IPS DF 19.7 (cell line): ENCODE data around the gene XAB2.

ENCODE experiments used
- DNase-seq: peaks from one replicate; pipeline ENCODE4 v3.0.0-alpha.2; 2013; ENCODE audit warnings: low read depth, low spot score

XAB2 gene

GRCh38 chr19:7629347-7630054, at the start of gene XAB2, which contains the start of gene PET100:
XAB2 (minus strand) TSS chr19:7629545; CDS start chr19:7629527, 18 bp downstream.
PET100 (plus strand) TSS chr19:7629793; CDS start chr19:7629834, 41 bp downstream.
- DNase-seq, result peak; percentile 97

DNA sequence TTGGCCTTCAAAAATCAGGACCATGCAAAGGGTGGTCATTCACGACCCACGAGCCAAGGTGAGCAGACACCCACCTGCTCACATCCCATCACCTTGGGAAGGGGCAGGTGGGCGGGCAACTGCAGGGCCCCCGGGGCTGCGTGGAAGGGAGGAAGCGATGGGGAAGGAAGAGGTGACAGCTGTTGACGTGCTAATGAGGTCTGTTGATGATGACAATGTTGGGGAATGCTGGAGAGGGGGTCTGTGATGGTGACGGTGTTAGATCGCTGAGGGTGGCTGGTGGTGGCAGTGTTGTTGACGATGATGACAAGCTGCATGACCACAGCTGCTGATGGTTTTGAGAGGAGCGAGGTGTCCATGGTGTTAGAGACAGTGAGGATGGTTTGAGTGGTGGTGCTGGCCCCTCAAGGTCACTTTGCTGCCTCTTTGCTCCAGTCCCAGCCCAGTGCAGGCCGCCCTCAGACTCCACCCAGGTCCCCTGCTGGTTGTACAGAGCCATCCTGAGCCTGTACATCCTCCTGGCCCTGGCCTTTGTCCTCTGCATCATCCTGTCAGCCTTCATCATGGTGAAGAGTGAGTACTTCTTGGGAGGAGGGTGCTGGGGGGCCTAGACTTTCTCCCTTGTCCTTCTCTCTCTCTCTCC, 48.4 kb upstream of the XAB2 start:
- no peak for DNase-seq

GRCh38 chr19:7676854-7677253, 47.5 kb upstream of the XAB2 start, which contains the start of gene MCEMP1:
MCEMP1 (plus strand) TSS chr19:7677090; CDS start chr19:7677121, 31 bp downstream.
- no peak for DNase-seq

DNA sequence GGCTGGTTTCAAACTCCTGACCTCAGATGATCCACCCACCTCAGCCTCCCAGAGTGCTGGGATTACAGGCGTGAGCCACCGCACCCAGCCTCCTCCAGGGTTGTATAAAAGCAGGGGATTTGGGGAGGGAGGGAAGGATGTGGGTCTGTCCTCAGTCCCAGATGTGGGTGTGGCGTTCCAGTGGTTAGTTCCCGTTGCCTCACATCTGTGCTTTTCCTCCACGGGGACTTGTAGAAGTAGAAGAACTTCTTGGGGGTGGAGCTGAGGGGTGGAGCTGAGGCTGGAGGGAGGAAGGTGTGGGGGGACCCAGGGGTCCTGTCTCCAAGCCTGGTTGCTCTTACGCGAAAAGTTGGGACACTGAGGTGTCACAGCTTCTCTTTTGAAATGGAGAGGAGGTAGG, 47.0 kb upstream of the XAB2 start:
- DNase-seq, result no peak

GRCh38 chr19:7674010-7675005, 45.0 kb upstream of the XAB2 start:
- no peak for DNase-seq

- no peak for DNase-seq
These were observed 43.2 kb upstream of the XAB2 start for GRCh38 chr19:7672522-7672921.

DNA sequence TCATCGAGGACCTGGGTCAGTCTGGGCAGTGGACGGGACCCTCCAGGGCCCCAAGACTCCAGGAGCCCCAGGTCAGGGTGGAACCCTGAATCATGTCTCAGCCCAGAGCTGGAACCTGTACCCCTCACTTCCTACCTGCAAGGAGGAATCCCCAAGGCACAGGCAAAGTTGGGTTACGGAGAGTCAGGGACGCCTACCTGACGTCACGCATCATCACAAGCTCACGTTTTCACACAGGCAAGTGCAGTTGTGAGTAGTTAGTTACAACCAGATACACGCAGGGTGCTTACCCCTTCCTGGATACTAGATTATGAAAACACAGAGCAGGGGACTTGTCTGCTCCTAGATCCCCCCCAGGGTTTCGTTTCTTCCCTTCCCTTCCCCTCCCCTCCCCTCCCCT, 41.4 kb upstream of the XAB2 start:
- DNase-seq, result no peak

- DNase-seq, result no peak
These were observed 40.9 kb upstream of the XAB2 start for GRCh38 chr19:7670150-7670783.

DNA sequence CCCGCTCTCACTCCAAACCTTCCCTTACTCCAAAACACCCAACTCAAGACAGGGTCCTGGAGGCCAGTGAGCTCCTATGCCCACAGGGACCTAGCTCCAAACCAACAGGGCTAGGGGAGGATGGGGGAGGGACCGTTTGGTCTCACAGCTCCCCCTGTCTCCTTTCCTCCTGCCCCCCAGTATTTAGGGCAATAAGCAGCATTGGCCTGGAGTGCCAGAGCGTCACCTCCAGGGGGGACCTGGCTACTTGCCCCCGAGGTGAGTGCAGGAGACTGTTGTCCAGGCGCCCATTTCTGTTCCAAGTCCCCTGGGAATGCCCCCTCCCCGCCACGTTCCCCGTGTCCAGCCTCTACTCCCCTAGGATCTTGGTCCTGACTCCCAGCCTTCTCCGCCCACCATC, 40.3 kb upstream of the XAB2 start:
- no peak for DNase-seq

DNA sequence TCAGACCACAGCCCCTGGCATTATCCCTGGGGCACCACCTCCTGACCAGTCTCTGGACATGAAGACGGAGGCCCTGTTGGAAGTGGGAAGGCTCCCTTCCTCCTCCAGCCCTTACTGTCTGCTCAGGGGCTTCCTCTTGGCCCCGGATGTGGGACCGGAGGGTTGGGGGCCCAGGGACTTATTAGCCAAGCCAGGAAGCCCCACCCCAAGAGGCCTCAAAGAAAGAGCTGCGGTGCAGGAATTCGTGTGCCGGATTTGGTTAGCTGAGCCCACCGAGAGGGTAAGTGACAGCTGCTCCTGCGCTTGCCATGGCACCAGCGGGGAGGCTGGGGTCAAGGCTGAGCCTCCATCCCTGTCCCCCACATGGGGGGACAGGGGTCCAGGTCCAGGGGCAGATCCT, 39.5 kb upstream of the XAB2 start, which contains the start of gene RETN:
Gene RETN (plus strand): TSS at position 208 of the 400 bp plus-strand sequence. CDS start 278 bp downstream, outside the sequence.
- DNase-seq, result no peak

DNA sequence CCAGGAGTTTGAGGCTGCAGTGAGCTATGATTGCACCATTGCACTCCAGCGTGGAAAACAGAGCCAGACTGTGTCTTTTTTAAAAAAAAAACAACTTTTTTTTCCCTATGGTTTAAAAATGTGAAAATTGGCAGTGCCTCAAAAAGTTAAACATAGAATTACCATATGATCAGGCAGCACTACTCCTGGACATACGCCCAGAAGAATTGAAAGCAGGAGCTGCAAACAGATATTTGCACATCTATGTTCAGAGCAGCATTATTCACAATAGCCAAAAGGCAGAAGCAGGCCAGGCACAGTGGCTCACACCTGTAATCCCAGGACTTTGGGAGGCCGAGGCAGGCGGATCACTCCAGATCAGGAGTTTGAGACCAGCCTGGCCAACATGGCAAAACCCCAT, 35.7 kb upstream of the XAB2 start:
- DNase-seq, result no peak

- DNase-seq, result no peak
These were observed 34.4 kb upstream of the XAB2 start for GRCh38 chr19:7663706-7664105.

GRCh38 chr19:7662657-7663056, 33.3 kb upstream of the XAB2 start:
- DNase-seq, result no peak

GRCh38 chr19:7661744-7662538, 32.6 kb upstream of the XAB2 start:
- DNase-seq, result no peak

DNA sequence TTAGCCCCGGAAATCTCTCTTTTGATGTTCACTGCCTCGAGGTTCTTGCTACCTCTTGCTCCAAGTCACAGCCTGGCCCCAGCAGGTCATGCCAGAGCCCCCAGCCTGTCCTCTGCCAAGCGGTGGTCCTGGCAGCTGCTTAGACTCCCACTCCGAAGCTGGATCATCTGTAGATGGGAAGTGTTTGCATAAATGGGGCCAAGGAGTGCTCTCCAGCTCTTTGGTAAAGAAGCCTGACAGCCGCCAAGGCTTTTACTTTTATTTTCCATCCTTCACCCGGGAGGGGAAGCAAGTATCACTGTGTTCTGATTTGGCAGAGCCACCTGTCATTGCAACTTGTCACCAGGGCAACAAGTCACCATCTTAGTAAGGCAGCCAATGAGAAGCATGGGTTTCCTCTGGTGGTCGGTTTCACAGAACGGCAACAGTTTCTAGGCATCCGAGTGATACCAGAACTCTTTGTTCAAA, 28.9 kb upstream of the XAB2 start:
- DNase-seq, result no peak

DNA sequence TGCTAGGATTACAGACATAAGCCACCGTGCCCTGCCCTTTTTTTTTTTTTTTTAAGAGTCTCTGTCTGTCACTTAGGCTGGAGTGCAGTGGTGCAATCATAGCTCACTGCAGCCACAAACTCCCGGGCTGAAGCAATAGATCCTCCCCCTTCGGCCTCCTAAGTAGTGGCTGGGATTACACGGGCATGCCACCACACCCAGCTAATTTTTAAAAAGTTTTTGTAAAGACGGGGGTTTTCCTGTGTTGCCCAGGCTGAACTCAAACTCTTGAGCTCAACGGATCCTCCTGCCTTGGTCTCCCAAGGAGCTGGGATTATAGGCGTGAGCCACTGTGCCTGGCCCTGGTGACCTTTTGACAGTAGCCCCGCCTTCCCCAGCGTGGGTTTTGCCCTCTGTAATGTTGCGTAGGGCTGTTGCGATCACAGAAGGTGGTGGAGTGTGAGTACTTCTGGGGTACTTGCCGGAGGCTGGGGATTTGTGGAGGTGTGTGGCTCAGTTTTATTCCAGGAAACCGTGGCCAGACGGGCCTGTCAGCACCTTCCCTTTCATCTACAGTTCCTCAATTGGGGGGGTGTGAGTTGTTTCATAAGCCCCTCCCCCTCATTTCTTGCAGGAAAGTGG, 27.9 kb upstream of the XAB2 start:
- no peak for DNase-seq

GRCh38 chr19:7655581-7655980, 26.2 kb upstream of the XAB2 start:
- no peak for DNase-seq

GRCh38 chr19:7654401-7654800, 25.1 kb upstream of the XAB2 start:
- DNase-seq, result no peak

GRCh38 chr19:7652061-7652641, 22.8 kb upstream of the XAB2 start:
- DNase-seq, result no peak

DNA sequence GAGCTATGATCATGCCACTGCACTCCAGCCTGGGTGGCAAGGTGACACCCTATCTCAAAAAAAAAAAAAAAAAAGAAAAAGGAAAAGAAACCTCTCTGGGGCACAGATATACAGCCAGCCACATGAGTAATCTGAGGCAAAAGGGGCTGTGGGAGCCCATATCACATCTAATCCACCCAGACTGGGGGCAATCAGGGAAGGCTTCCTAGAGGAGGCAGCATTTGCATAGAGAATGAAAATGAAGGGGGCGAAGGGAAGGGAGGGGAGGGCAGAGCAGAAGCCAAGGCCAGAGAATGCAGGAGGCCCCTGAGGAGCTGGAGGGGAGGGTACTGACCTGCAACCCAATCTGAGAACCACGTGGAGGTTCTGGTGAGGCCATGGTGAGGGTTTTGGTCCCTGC, 20.8 kb upstream of the XAB2 start:
- DNase-seq, result no peak
